Bronchial epithelial cell (primary cell): Measurements from ENCODE around the gene DLGAP5. TPM values are rescaled to one million over a fixed set of nuclear protein-coding genes. Genes with fewer than 3 reads are reported as not detected.

Experiments used
- DNase-seq: peaks from one replicate; pipeline ENCODE4 v3.0.0-alpha.2; 2010; ENCODE audit warnings: low read depth
- FAIRE-seq: peaks from 2 replicates; lab custom pipeline; 2011; peaks lifted over from hg19 to GRCh38; lab: Jason Lieb, UNC
- H3K27me3 ChIP-seq: 2 replicates; pipeline ENCODE4 v1.5.1; 2011; ENCODE audit warnings: low read length; ENCODE audit not compliant: control insufficient read depth, insufficient read depth
- H3K36me3 ChIP-seq: 2 replicates; pipeline ENCODE4 v1.5.1; 2011; ENCODE audit warnings: low read length; ENCODE audit not compliant: control insufficient read depth, insufficient read depth
- H3K4me3 ChIP-seq: 2 replicates; pipeline ENCODE4 v1.5.1; 2011; ENCODE audit warnings: mild to moderate bottlenecking, low read depth, low read length, control low read depth
- CTCF ChIP-seq: IDR thresholded peaks from 2 replicates; pipeline ENCODE4 v1.5.1; 2011; ENCODE audit warnings: mild to moderate bottlenecking, moderate library complexity, low read length, control low read depth, inconsistent platforms; ENCODE audit not compliant: insufficient read depth, severe bottlenecking
- total RNA-seq: library from RNA; depleted of rRNA; stranded (reverse); fragments of >200 nt; gene quantifications from 2 replicates; pipeline ENCODE4 v1.2.1, GENCODE V29; 2014

Gene DLGAP5
- total RNA-seq, 1 donor from 2014 or later = 0.26 TPM

DNA sequence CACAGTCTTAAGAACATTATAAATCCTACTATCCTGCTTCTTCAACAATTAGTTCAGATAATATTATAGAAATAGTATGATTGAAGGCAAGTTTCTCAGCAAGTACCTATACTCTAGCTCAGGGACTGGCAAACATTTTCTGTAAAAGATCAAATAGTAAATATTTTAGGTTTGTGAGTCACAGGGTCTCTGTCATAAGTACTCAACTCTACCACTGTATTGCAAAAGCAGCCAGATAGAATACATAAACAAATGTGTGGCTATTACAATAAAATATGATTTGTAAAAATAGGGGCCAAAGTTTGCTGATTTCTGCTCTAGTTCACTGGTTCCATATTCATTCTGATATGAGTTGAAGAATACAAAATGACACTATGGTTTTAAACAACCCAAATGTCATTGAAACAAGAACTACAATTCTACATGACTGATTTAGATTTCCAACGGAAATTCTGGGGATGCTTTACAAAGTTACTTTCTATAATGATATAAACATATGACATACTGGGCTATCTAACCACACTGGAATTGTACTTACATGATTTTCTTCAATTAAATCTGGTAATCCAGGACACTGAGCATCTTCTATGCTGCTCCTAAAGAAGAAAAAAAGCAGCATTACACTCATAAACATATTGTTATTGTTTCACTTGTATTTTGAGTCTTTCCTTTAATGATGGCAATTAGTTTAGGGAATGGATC lies 39.2 kb downstream of the DLGAP5 start:
- no peak for FAIRE-seq
- no peaks in the 10 kb centered on the region for H3K36me3 ChIP-seq

GRCh38 chr14:55151601-55152000 lies 39.8 kb downstream of the DLGAP5 start:
- FAIRE-seq (no peak), DNase-seq (no peak)
- no peak for TF ChIP-seq CTCF
- H3K36me3 ChIP-seq = no peaks in the 10 kb centered on the region
- H3K4me3 ChIP-seq = no peak overlapping the region
- no peaks in the 10 kb centered on the region for H3K27me3 ChIP-seq

More for the DNA sequence above, 39.2 kb downstream of the DLGAP5 start:
- no peak for TF ChIP-seq CTCF
- H3K27me3 ChIP-seq = no peaks in the 10 kb centered on the region
- no peak for DNase-seq
- no peak overlapping the region for H3K4me3 ChIP-seq

DNA sequence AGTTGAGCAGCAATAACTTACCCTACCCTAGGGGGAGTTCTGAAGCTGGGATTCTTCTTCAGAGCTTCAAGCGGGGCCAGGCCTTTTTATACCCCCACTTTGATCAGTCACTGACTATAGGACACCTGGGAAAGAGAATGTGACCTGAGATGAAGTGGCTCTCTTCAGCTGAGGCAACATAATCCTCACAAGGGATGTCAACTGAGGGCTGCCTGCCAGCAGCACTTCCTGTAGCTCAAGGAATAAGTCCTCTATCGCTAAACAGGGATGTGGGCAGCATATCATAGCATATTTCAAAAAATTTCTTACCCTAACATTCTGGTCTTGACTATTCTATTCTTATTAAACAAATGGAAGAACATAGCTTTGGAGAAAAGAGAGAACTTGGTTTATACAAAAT lies 45.0 kb downstream of the DLGAP5 start:
- TF ChIP-seq CTCF = no peak
- H3K36me3 ChIP-seq = peaks cover 4% of the 10 kb centered on the region
- no peak overlapping the region for H3K4me3 ChIP-seq
- no peaks in the 10 kb centered on the region for H3K27me3 ChIP-seq
- FAIRE-seq = no peak
- no peak for DNase-seq

DNA sequence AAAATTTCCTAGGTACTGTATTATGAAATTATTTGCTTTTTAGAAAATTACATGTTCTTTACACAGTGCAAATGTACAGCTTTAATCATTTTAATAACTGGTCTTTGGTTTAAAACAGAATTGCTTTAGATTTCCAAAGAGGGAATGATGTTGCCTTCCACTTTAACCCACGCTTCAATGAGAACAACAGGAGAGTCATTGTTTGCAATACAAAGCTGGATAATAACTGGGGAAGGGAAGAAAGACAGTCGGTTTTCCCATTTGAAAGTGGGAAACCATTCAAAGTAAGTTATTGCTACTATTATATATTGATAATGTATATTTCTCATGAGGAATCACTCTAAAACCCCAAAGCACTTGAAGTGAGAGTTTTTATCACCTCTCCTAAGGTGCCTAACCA lies 48.9 kb downstream of the DLGAP5 start:
- no peak for TF ChIP-seq CTCF
- H3K36me3 ChIP-seq = peaks cover 22% of the 10 kb centered on the region
- no peak for FAIRE-seq
- H3K27me3 ChIP-seq = no peaks in the 10 kb centered on the region
- DNase-seq = no peak
- H3K4me3 ChIP-seq = no peak overlapping the region

DNA sequence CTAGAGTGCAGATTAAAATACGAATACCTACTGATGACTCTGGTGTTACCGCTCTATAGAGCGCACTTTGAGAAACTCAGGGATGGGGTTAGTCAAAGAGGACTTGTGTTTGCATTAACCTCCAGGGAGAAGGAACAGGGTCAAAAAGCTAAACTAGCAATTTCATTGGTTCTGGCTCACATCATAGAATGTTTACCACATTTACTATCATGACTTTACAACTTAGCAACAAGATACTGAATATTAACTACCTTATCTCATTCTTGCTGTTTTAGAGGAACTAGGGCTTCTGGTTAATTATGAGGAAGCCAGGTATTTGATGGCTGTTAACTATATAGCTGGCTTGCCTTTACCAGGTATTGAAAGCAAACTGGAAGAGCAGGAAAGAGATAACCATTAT lies 49.6 kb downstream of the DLGAP5 start:
- no peaks in the 10 kb centered on the region for H3K27me3 ChIP-seq
- DNase-seq (no peak), FAIRE-seq (no peak)
- no peak overlapping the region for H3K4me3 ChIP-seq
- H3K36me3 ChIP-seq = peaks cover 22% of the 10 kb centered on the region
- no peak for TF ChIP-seq CTCF
